GM21576 (cell line): ENCODE data around the gene LTBP3.
A peak's percentile ranks its signal among the peaks of the same experiment; 100 is the strongest.
"Not testable (repeated sequence)": the region's sequence is repeated elsewhere in the genome, so short reads cannot be mapped to it uniquely, and the experiment has no call there.

Experiments used
- ATAC-seq: cut with Tn5 transposase; IDR thresholded peaks from one replicate; pipeline ENCODE4 v1.9.1; 2021; ENCODE audit warnings: mild to moderate bottlenecking, moderate library complexity; ENCODE audit not compliant: unreplicated experiment

LTBP3 gene

GRCh38 chr11:65572356-65573051 is 14.3 kb upstream of the LTBP3 start, which contains the start of gene FAM89B:
Gene FAM89B (plus strand): TSS chr11:65572538. CDS start chr11:65572670, 132 bp downstream.
- ATAC-seq: no peak

- no peak for ATAC-seq
These were observed 13.8 kb upstream of the LTBP3 start for GRCh38 chr11:65571940-65572339.

DNA sequence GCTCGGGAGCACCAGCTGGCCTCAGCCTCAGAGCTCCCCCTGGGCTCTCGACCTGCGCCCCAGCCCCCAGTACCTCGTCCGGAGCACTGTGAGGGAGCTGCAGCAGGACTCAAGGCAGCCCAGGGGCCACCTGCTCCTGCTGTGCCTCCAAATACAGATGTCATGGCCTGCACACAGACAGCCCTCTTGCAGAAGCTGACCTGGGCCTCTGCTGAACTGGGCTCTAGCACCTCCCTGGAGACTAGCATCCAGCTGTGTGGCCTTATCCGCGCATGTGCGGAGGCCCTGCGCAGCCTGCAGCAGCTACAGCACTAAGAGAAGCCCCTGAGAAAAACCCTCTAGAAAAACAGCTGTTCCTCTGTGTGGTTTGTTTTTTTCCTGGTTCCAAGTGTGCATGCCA is 13.3 kb upstream of the LTBP3 start:
- no peak for ATAC-seq

- peak; percentile 53 for ATAC-seq
These were observed 12.1 kb upstream of the LTBP3 start, which contains the start of gene ZNRD2 for GRCh38 chr11:65569973-65570918. Gene ZNRD2 (plus strand): TSS chr11:65570477. CDS start chr11:65570492, 15 bp downstream.

GRCh38 chr11:65569164-65569972 is 11.2 kb upstream of the LTBP3 start:
- no peak for ATAC-seq

GRCh38 chr11:65565624-65566453 is 7.7 kb upstream of the LTBP3 start:
- no peak for ATAC-seq

DNA sequence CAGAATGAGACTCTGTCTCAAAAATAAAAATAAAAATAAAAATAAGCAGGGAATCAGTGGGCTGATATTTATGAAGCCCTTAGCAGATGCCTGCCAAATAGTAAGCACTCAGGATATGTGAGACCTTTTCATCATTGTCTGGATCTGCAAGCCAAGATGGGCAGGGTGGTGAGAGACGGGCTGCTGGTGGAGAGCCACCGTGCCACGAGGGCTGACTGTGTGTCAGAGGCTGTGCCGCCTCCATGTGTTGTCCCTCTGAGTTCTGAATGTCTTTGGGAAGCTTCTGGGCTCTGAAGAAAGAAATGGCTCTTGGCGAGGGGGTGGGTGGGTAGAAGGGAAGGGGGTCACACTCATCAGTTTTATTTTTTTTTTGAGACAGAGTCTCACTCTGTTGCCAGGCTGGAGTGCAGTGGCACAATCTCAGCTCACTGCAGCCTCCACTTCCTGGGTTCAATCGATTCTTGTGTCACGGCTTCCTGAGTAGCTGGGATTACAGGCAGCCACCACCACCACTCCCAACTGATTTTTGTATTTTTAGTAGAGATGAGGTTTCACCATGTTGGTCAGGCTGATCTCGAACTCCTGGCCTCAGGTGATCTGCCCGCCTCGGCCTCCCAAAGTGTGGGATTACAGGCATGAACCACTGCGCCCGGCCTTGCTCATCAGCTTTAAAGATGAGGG is 6.9 kb upstream of the LTBP3 start:
- not testable (repeated sequence) for ATAC-seq

GRCh38 chr11:65563601-65564000 is 5.4 kb upstream of the LTBP3 start:
- no peak for ATAC-seq

DNA sequence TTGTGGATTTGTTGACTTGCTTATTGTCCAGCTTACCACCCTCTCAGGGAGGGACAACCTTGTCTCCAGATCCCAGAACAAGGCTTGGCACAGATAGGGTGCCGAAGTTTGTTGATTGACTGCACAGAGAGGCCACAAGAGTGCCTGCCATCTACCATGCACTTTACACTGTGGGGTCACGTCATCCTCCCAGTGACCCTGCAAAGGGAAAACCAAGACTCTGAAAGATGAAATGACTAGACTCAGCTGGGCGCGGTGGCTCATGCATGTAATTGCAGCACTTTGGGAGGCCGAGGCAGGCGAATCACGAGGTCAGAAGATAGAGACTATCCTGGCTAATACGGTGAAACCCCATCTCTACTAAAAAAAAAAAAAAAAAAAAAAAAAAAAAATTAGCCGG is 4.6 kb upstream of the LTBP3 start:
- ATAC-seq: no peak

GRCh38 chr11:65562020-65562419 is 3.9 kb upstream of the LTBP3 start:
- no peak for ATAC-seq

DNA sequence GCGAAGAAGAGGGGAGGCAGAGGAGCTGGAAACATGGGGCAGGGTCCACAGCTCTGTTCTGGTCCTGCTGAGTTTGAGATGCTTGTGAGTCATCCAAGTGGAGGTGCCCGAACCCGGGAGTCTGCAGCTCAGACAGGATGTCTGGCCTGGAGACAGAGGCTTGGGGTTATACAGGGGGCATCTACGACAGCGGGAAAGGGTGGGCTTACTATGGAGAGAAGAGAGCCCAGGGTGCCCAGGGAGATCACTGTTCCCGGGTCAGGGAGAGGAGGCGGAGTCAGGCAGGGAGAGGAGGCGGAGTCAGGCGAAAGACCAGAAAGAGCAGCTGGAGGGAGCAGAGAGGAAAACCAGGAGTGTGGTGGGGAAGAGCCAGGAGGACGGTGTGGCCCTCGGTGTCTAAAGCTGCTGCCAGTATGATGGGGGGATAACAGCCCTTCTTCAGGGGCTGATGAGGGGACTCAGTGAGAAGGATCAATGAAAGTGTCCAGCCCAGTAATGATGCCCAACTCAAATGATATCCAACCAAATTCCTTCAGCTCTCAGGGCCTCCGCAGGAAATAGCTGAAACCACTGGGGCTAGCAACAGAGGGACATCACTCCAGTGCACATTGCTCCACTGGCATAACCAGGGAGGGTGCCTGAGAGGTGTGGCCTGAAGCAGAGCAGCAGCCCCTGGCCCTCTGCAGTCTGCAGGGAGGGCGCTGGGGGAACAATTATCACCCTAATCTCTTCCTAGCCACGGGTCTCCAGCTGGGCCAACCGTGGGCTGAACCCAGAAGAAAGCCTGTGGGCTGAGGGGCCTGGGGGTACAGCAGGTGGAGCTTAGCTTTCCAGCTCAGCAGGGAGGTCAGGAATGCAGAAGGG is 2.6 kb upstream of the LTBP3 start:
- no peak for ATAC-seq

DNA sequence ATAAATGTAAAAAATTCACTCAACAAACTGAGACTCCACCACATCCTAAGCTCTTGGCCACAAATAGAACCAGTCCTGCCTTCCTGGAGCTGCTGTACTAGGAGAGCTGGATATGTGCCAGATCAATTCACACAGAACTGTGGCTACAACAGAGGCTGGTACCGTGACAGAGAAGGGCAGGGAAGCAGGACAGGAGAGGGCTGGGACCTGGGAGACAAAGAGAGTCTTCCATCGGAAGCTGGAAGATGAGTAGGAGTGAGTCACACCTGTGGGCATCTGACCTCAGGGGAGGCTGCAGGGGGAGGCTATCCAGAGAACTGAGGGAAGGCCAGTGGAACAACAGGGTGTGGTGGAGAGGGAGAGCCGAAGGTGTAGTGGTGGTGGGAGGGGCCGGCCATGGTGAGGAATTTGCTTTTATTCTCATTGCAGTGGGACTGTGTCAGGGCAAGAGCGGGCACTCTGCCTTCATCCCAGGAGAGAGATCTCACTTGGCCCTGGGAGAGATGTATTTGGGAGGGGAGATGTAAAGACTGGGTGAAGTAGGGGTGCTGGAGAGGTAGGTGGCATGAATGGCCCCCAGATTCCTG is 1.9 kb upstream of the LTBP3 start:
- ATAC-seq: no peak

GRCh38 chr11:65559535-65559934 is 1.4 kb upstream of the LTBP3 start:
- no peak for ATAC-seq

DNA sequence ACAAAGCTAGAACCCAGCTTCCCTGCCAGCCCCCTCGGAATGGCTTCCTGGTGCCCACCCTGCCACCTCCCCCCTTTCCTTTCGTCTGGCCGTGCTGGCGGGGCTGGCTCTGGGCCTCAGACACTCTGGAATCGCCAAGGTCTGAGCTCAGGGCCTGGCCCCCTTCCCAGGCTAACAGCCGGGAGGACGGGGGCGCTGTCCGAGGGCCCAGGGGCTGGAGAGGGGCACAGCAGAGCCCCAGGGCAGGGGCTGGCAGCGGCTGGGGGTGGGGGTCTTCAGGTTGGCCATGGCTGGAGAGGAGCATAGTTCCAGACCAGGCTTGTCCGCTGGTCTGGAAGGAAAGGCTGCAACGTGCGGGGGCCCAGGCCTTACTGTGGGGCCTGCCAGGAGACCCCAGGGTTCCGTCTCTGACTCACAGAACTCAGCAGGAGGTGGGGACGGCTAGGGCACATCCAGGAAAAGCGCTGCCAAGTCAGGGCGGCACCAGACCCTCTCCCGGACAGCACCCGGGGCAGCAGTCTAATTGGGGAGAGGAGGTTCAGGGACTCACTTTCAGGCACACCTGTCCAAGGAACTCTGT is 861 bp upstream of the LTBP3 start:
- ATAC-seq: no peak

DNA sequence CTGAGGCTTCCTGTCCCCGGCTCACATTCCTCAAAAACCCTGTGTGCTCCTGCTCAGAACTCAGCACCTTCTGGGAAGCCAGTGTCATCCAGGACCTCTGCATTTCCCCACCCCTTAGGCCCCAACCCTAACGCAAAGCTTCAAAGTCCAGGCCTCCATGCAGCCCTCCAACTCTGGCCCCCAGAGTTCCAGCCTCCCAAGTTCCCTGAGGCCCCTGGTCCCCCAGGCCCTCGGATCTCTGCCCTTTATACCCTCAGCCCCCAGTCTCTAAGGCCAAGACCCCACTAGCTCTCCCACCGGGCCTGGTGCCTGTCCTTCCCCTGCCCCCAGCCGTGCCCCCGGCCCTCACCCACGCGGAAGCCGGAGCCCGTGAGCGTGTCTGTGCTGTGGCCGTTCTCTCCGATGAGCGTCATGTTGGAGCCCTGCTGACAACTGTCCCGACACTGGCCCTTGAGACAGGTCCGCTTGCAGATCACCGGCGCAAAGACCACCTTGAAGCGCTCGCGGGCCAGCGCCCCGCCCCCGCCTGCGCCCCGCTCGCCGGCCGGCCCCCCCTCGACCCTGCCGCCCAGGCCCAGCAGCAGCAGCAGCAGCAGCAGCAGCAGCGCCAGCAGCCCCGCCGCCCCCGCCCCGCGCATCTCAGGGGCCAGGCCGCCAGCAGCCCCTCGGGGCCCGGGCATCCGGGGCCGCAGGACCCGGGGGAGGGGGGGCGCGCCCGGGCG is 718 bp downstream of the LTBP3 start:
- ATAC-seq: no peak

DNA sequence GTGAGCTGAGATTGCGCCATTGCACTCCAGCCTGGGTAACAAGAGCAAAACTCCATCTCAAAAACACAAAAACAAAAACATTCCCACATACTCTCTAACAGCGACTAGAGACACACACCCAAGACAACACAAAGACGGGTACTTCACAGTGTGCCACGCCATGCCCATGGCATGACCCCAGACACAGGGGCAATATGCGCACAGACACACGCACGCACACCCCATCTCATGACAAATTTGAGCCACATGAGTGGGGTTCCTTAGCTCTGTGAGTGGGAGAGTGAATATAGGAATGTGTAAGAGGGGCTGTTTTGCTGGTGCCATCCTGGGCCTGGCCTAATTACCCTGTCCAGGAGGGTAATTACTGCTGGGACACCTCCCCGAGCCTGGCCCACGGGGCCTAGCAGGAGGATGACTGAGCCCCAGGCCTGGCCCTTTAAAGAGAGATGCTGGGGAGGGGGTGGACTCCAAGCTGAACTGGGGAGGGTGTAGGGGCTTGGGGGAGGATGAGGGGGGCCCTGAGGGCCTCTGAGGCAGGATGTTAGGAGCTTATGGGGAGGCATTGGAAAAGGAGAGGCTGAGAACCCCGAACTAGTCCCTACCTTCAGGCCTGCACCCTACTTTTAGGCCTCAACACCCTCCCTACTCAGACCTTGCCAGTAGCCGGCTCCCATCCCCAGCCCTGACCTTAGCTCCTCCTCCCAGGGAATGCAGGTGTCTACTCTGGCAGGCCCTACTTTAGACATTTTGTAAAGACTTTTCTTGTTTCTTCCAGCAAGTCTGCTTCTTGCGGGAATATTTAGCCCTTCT is 1.5 kb downstream of the LTBP3 start:
- no peak for ATAC-seq
